SK-N-MC (cell line): ENCODE data around the gene NOS1AP.
"Not testable (repeated sequence)": the region's sequence is repeated elsewhere in the genome, so short reads cannot be mapped to it uniquely, and the experiment has no call there.

Source experiments
- EZH2 ChIP-seq: fragments of 200-600 bp; sonication (generic); IDR thresholded peaks from one replicate; pipeline ENCODE4 v1.6.1; 2017; ENCODE audit warnings: antibody characterized with exemption
- FOXP2 ChIP-seq: optimal IDR thresholded peaks from 2 replicates; pipeline ENCODE3; 2011; ENCODE audit warnings: mild to moderate bottlenecking, moderate library complexity; ENCODE audit not compliant: insufficient read depth; ENCODE audit errors: extremely low read length, control extremely low read depth
- POLR2AphosphoS5 ChIP-seq: IDR thresholded peaks from 2 replicates; pipeline ENCODE4 v1.6.1; 2012; ENCODE audit warnings: mild to moderate bottlenecking, low read depth, low read length, borderline replicate concordance

DNA sequence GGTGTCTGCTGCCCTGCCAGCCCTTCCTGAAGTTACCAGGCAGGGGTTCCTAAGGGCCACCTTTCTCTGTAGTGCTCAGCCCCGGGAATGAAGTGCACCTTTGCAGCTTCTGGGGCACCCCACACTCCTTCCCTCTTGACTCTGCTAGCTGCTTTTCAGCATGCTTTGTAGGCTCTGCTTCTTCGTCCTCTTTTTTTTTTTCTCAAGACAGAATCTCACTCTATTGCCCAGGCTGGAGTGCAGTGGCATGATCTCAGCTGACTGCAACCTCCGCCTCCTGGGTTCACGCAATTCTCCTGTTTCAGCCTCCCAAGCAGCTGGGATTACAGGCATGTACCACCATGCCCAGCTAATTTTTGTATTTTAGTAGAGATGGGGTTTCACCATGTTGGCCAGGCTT, 282.4 kb downstream of the NOS1AP start:
- TF ChIP-seq EZH2, POLR2AphosphoS5, FOXP2: not testable (repeated sequence)
